Right kidney (tissue), 9 donors: ENCODE results near the gene KIR2DL3.
"Not testable (repeated sequence)": the region's sequence is repeated elsewhere in the genome, so short reads cannot be mapped to it uniquely, and the experiment has no call there.

Experiments
- DNase-seq: peaks from one replicate; pipeline ENCODE4 v3.0.0-alpha.2; 2016
- long read RNA-seq, 8 donors: transcript quantifications; one replicate each; lab custom pipeline, GENCODE V29; 2026

KIR2DL3 gene
- long read RNA-seq, donor 1, result 0 reads
- long read RNA-seq, donor 2, result 0 reads
- long read RNA-seq, donor 3, result 0 reads
- long read RNA-seq, donor 4, result 0 reads
- long read RNA-seq, donor 5, result 0 reads
- long read RNA-seq, donor 6, result 0 reads
- long read RNA-seq, donor 7, result 0 reads
- long read RNA-seq, donor 8, result 0 reads

DNA sequence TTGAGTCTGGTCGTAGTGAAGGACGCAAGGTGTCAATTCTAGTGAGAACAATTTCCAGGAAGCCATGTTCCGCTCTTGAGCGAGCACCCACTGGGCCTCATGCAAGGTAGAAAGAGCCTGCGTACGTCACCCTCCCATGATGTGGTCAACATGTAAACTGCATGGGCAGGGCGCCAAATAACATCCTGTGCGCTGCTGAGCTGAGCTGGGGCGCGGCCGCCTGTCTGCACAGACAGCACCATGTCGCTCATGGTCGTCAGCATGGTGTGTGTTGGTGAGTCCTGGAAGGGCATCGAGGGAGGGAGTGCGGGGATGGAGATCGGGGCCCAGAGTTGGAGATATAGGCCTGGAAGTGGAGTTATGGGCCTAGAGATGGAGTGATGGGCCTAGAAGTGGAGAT is at the start of gene KIR2DL3:
KIR2DL3 (plus strand) TSS at position 208 of the 400 bp plus-strand sequence; CDS start at position 241, 33 bp downstream.
- DNase-seq, result not testable (repeated sequence)

DNA sequence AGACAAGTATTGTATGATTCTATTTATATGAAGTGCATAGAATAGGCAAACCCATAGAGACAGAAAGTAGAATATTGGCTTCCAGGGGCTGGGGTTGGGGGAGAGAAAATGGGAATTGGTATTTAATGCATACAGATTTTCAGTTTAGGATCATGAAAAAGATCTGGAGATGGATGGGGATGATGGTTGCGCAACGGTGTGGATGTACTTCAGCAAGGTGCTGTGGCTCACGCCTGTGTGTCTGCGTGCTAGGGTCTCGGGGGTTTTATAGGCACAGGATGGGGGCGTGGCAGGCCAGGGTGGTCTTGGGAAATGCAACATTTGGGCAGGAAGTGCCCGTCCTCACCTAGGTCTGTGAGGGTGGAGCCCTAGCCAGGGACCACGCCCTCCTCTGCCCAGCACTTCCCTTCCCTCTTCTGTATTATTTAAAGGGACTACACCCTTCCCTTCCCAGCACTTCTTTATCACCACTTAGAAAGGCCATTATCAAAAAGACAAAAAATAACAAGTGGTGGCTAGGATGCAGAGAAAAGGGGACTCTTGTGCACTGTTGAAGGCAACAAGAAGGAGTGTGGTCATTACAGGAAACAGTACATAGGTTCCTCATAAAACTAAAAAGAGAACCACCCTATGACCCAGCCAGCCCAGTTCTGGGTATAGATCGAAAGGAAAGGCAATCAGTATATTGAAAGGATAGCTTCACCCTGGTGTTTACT is 46.6 kb upstream of the KIR2DL3 start:
- no peak for DNase-seq

DNA sequence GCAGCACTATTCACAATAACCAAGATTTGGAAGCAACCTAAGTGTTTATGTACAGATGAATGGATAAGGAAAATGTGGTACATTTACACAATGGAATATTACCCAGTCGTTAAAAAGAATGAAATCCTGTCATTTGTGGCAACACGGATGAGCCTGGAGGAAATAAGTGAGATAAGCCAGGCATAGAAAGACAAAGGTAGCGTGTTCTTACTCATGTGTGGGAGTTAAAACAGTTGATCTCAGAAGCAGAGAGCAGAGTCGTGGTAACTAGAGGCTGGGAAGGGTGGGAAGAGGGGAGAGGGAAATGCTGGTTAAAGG is 46.1 kb upstream of the KIR2DL3 start:
- no peak for DNase-seq

DNA sequence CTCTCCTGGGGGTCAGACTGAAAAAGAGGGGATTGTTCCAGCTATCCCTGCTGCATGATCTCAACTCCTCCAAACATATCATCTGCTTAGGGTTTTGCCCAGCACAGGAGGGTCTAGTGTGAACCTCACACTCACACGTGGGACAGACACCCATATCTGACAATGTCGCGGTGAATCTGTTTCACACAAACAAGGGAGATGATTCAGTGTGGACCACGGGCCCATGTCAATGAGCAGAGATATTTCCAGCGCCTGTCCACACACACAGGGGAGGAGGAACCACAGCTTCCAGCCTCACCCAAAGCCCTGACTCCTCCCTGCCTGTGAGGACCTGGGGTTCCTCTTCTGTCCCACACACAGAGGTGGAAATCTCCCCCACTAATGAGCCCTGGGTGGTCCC is 43.7 kb upstream of the KIR2DL3 start:
- no peak for DNase-seq

DNA sequence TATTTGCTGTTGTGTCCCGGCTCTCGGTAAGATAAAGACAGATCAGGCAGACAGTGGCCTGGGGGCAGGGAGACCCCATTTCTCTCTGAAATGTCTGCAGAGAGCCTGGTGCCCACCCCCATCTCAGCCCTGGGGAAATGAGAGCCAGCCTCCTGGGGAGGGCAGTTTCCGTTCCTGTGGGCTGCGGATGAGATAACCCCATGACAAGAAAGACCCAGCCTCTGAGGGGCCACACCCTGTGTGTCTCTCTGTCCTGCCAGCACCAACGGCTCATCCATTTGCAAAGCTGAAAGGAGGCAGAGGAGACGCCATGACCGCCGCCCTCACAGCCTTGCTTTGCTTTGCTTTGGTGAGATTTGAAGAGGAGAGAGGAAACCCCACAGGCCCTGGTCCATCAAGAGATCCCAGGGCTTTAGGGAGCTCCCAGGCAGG is 42.2 kb upstream of the KIR2DL3 start:
- no peak for DNase-seq

DNA sequence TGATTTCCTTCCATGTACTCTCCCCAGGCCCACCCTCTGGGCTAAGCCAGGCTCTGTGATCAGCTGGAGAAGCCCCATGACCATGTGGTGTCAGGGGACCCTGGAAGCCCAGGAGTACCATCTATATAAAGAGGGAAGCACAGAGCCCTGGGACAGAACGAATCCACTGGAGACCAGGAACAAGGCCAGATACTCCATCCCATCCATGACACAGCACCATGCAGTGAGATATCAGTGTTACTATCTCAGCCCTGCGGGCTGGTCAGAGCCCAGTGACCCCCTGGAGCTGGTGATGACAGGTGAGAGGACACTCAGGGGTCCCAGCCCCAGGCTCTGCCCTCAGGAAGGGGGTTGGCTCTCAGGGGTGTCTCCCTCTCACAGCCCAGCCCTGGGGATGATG is 41.5 kb upstream of the KIR2DL3 start:
- DNase-seq, result no peak

DNA sequence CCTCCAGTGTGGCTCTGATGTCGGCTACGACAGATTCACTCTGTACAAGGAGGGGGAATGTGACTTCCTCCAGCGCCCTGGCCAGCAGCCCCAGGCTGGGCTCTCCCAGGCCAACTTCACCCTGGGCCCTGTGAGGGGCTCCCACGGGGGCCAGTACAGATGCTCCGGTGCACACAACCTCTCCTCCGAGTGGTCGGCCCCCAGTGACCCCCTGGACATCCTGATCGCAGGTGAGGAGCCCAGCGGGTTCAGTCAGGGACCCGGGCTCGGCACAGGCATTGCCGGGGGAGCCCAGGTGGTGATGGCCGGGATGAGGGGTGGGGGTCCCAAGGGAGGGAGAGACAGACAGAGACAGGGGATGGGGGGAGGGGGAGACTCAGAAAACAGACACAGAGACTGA is 40.6 kb upstream of the KIR2DL3 start:
- DNase-seq, result not testable (repeated sequence)

DNA sequence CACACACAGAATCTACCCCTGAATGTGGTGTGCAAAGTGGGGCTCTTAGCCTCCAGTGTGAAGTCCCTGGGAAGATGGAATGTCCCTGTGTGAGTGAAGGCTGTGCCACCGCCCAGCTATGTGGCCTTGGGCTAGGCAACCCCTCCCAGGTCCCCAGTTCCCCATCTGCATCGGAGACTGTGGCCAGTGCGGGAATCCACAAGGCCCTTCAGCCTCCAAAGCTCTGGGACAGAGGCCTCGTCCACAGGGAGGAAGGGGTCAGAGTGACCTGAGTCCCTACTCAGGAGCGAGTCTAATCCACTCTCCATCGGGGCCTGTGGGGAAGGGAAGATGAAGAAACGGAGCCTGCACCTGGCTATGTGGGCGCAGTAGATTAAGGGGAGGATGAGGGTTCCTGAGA is 33.4 kb upstream of the KIR2DL3 start:
- no peak for DNase-seq

DNA sequence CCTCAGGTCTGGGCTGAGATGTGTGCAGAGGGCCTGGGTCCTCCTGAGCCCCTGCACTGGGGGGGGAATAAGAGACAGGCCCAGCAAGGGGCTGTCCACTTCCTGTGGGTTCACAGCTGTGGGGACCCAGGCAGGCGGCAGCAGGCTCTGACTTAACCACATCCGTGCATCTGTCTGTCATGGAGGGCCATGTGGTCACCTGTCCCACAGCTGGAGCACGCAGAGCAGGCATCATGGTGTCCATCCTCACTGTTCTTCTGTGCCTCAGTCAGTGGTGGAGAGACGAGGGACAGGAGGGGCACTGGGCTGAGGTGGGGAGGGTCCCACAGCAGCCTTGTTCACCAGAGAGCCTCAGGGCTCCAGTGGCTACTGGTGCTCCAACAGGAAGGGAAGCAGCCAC is 30.4 kb upstream of the KIR2DL3 start:
- DNase-seq, result no peak

DNA sequence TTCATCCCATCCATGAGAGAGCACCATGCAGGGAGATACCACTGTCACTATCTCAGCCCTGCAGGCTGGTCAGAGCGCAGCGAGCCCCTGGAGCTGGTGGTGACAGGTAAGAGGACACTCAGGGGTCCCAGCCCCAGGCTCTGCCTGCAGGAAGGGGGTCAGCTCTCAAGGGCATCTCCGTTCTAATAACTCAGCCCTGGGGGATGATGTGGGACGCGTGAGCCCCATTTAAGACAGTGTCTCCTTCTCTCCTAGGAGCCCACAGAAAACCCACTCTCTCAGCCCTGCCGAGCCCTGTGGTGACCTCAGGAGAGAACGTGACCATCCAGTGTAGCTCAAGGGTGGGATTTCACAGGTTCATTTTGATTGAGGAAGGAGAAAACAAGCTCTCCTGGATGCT is 29.5 kb upstream of the KIR2DL3 start:
- no peak for DNase-seq

DNA sequence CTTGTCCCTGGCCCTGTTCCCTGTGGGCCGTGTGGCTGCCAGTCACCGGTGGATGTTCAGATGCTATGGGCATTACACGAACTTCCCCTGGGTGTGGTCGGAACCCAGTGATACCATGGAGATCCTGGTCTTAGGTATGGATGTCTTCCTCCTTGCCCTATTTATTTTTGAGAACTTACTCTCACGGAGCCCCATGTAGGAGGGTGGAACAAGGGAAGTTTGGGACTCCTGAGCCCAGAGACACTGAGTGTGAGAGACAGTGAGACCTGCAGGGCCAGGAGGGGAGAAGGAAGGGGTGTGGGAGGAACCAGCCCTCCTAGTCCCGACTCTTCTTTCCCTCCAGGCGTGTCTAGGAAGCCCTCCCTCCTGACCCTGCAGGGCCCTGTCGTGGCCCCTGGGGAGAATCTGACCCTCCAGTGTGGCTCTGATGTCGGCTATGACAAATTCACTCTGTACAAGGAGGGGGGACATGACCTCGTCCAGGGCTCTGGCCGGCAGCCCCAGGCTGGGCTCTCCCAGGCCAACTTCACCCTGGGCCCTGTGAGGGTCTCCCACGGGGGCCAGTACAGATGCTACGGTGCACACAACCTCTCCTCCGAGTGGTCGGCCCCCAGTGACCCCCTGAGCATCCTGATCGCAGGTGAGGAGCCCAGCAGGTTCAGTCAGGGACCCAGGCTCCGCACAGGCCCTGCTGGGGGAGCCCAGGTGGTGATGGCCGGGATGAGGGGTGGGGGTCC is 28.9 kb upstream of the KIR2DL3 start:
- no peak for DNase-seq

DNA sequence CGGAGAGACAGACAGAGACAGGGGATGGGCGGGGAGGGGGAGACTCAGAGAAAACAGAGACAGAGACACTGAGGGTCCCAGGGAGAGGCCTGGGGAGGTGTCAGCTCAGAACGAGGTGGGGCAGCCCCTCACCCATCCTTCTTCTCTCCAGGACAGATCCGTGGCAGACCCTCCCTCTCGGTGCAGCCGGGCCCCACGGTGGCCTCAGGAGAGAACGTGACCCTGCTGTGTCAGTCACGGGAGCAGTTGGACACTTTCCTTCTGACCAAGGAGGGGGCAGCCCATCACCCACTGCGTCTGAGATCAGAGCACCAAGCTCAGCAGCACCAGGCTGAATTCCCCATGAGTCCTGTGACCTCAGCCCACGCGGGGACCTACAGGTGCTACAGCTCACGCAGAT is 28.4 kb upstream of the KIR2DL3 start:
- DNase-seq, result not testable (repeated sequence)

DNA sequence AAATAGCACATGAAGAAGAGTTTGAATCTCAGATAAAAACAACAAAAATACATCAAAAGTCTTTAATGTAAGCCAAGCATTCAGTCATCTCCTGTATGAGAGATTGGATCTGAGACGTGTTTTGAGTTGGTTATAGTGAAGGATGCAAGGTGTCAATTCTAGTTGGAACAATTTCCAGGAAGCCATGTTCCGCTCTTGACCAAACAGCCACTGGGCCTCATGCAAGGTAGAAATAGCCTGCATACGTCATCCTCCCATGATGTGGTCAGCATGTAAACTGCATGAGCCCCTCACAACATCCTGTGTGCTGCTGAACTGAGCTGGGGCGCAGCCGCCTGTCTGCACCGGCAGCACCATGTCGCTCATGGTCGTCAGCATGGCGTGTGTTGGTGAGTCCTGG is 14.2 kb upstream of the KIR2DL3 start, which contains the start of gene KIR3DL3:
KIR3DL3 (plus strand) TSS at position 301 of the 400 bp plus-strand sequence; CDS start at position 356, 55 bp downstream.
- no peak for DNase-seq

DNA sequence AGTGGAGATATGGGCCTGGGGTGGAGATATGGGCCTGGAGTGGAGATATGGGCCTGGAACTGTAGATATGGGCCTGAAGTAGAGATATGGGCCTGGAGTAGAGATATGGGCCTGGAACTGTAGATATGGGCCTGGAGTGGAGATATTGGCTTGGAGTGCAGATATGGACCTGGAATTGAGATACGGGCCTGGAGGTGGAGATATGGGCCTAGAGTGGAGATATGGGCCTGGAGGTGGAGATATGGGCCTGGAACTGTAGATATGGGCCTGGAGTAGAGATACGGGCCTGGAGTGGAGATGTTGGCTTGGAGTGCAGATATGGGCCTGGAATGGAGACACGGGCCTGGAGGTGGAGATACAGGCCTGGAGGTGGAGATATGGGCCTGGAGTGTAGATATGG is 13.7 kb upstream of the KIR2DL3 start:
- DNase-seq, result no peak

DNA sequence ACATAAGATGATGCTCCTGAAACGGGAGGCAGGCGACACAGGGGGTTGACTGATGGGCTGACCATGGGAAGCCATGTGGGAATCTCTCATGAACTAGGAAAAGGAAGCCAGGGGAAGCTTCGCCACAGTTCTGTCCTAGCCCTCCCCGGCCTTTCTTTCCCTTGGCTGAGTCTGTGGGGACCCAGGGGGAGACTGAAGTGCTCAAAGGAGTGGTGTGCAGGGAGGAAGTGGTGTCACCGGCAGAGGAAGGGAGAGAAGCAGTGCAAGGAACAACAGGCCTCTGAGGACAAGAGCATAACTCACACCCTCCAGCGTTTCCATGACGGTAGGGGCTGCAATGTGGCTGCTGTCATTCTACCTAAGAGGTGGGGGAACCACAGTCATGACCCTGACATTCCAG is 13.0 kb upstream of the KIR2DL3 start:
- no peak for DNase-seq

DNA sequence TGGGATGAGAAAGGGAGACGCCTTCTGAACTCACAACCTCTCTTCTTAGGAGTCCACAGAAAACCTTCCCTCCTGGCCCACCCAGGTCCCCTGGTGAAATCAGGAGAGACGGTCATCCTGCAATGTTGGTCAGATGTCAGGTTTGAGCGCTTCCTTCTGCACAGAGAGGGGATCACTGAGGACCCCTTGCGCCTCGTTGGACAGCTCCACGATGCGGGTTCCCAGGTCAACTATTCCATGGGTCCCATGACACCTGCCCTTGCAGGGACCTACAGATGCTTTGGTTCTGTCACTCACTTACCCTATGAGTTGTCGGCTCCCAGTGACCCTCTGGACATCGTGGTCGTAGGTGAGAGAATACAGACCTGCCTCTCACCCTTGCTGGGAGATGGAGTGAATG is 10.8 kb upstream of the KIR2DL3 start:
- DNase-seq, result no peak

DNA sequence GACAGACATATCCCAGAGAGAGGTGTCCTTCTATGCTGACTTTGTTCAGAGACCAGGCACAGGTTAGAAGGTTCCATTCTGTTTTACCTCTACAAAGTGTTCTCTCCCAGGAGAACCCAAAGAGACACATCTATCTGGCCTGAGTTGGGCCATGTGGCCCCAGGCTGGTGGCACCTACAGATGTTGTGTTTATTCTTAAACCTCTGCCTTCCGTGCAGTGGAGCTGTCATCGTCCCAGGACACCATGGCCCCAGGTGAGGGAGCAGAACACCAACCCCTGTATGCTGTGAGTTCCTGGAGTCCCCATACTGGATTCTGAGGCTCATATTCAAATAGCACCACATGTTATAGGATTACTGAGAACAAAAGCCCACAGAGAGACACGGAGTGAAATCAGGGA is 10.1 kb upstream of the KIR2DL3 start:
- DNase-seq, result no peak

DNA sequence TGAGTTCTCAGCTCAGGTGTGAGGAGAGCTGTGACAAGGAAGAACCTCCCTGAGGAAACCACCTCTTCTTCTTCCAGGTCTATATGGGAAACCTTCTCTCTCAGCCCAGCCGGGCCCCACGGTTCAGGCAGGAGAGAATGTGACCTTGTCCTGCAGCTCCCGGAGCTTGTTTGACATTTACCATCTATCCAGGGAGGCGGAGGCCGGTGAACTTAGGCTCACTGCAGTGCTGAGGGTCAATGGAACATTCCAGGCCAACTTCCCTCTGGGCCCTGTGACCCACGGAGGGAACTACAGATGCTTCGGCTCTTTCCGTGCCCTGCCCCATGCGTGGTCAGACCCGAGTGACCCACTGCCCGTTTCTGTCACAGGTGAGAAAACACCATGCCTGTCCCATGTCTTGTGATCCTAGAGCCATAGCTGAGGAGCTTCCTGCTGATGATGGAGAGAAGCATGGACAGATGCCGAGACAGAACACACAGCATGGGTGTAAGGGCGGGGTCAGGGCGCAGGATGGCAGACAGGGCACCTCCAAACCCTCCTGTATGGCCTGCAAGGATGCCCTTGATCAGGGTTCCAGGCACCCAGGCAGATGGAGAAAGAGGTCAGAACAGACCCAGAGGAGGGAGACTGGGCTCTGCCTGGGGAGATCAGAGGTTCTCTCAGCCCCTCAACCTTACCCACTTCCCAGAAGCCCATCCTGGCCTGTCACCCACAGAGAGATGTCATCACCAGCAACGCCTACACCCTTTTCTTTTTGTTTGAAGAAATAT is 8.7 kb upstream of the KIR2DL3 start:
- no peak for DNase-seq

DNA sequence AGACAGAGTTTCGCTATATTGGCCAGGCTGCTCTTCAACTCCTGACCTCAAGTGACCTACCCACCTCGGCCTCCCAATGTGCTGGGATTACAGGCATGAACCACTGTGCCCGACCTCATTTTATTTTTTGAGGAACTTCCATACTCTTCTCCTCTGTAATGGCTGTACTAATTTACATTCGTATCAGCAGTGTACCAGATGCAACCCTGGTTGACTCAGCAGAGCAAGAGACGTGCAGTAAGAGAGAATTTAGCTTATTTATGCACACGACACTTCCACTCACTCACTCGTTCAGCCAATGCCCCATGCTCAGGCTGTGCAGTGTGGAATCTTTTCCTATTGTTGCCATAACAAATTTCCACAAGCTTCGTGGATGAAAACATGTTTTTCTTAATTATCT is 7.1 kb upstream of the KIR2DL3 start:
- DNase-seq, result no peak

DNA sequence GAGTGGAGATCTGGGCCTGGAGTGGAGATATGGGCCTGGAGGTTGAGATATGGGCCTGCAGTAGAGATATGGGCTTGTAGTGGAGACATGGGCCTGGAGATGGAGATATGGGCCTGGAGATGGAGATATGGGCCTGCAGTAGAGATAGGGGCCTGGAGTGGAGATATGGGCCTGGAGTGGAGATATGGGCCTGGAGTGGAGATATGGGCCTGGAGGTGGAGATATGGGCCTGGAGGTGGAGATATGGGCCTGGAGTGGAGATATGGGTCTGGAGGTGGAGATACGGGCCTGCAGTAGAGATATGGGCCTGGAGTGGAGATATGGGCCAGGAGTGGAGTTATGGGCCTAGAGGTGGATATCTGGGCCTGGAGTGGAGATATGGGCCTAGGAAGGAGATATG is 402 bp downstream of the KIR2DL3 start:
- no peak for DNase-seq

DNA sequence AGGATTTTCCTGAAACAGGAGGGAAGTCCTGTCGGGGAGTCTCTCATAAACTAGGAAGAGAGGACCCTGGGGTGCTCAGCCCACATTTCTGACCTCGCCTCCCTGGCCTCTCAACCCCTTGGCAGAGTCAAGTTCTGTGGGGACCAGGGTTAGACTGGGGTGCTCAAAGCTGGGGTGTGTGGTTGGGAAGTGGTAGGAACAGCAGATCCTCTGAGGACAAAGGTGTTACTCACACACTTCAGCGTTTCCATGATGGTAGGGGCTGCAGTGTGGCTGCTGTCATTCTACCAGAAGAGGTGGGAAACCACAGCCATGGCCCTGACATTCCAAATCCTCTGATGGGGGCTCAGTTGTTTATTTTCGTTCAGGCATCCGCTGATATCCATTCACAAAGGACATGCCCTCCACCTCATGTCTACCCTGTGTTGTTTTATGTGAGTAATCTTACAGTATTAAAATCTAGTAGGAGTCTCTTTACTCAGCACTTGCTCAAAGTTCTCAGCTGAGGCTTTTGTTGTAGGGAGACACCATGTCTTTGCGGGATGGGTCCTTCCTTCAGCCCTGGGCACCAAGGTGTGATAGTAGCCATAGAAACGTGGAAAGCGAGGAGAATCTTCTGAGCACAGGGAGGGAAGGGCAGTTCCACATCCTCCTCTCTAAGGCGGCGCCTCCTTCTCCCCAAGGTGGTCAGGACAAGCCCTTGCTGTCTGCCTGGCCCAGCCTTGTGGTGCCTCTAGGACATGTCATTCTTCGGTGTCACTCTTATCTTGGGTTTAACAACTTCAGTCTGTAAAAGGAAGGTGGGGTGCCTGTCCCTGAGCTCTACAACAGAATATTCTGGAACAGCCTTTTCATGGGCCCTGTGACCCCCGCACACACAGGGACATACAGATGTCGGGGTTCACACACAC is 1.5 kb downstream of the KIR2DL3 start:
- no peak for DNase-seq

DNA sequence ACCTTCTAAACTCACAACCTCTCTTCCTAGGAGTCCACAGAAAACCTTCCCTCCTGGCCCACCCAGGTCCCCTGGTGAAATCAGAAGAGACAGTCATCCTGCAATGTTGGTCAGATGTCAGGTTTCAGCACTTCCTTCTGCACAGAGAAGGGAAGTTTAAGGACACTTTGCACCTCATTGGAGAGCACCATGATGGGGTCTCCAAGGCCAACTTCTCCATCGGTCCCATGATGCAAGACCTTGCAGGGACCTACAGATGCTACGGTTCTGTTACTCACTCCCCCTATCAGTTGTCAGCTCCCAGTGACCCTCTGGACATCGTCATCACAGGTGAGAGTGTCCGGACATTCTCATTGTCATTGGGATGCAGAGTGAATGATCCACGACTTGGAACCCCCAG is 3.6 kb downstream of the KIR2DL3 start:
- DNase-seq, result not testable (repeated sequence)
